Measurements from ENCODE around the gene ZSCAN12. TPM values are rescaled to one million over a fixed set of nuclear protein-coding genes. Genes with fewer than 3 reads are reported as not detected.

Gene ZSCAN12
- total RNA-seq, 1 donor from 2014 or later: 5.7 TPM

- Histone ChIP-seq H3K9ac (ENCODE audit: low read depth in 1 of 3, low read length in 3 of 3) (peak overlapping the region; percentile 92 to 96 (median 96)), H3K36me3 (ENCODE audit: control insufficient read depth in 3 of 3, insufficient read depth in 3 of 3, low read length in 3 of 3) (peaks cover 0 to 9% (median 0%) of the 10 kb centered on the region in 3 donors), H3K27me3 (ENCODE audit: control insufficient read depth in 3 of 3, insufficient read depth in 3 of 3, low read length in 3 of 3) (no peaks in the 10 kb centered on the region), H3K9me3 (ENCODE audit: control insufficient read depth in 3 of 3, low read length in 3 of 3) (no peaks in the 10 kb centered on the region), H3K4me3 (ENCODE audit: low read length in 3 of 3) (peak overlapping the region; percentile 90 to 94 (median 93)), H3K4me1 (ENCODE audit: control insufficient read depth in 3 of 3, insufficient read depth in 3 of 3, low read length in 3 of 3) (peaks cover 4 to 11% (median 8%) of the 10 kb centered on the region in 3 donors), H3K27ac (ENCODE audit: low read depth, low read length) (peak overlapping the region; percentile 98)
Measured at GRCh38 chr6:28335040-28335563, 64.4 kb downstream of the ZSCAN12 start.

- H3K9me3 ChIP-seq (ENCODE audit: control insufficient read depth in 3 of 3, low read length in 3 of 3): no peaks in the 10 kb centered on the region
- peak overlapping the region; percentile 98 for H3K27ac ChIP-seq (ENCODE audit: low read depth, low read length)
- H3K4me3 ChIP-seq (ENCODE audit: low read length in 3 of 3): peak overlapping the region in 1 of 3 donors; percentile 90
- peaks cover 0 to 13% (median 1%) of the 10 kb centered on the region in 3 donors for H3K36me3 ChIP-seq (ENCODE audit: control insufficient read depth in 3 of 3, insufficient read depth in 3 of 3, low read length in 3 of 3)
- no peaks in the 10 kb centered on the region for H3K27me3 ChIP-seq (ENCODE audit: control insufficient read depth in 3 of 3, insufficient read depth in 3 of 3, low read length in 3 of 3)
- peaks cover 4 to 11% (median 8%) of the 10 kb centered on the region in 3 donors for H3K4me1 ChIP-seq (ENCODE audit: control insufficient read depth in 3 of 3, insufficient read depth in 3 of 3, low read length in 3 of 3)
- peak overlapping the region in 2 of 3 donors; percentile 92 to 96 for H3K9ac ChIP-seq (ENCODE audit: low read depth in 1 of 3, low read length in 3 of 3)
Measured at GRCh38 chr6:28334286-28335039, 65.1 kb downstream of the ZSCAN12 start.

GRCh38 chr6:28333599-28334018 is 65.9 kb downstream of the ZSCAN12 start:
- Histone ChIP-seq H3K4me1 (ENCODE audit: control insufficient read depth in 3 of 3, insufficient read depth in 3 of 3, low read length in 3 of 3) (peaks cover 4 to 11% (median 8%) of the 10 kb centered on the region in 3 donors), H3K36me3 (ENCODE audit: control insufficient read depth in 3 of 3, insufficient read depth in 3 of 3, low read length in 3 of 3) (peaks cover 5 to 20% (median 9%) of the 10 kb centered on the region in 3 donors), H3K9me3 (ENCODE audit: control insufficient read depth in 3 of 3, low read length in 3 of 3) (peaks cover 0 to 4% (median 0%) of the 10 kb centered on the region in 3 donors), H3K9ac (ENCODE audit: low read depth in 1 of 3, low read length in 3 of 3) (no peak overlapping the region), H3K27ac (ENCODE audit: low read depth, low read length) (no peak overlapping the region), H3K4me3 (ENCODE audit: low read length in 3 of 3) (no peak overlapping the region), H3K27me3 (ENCODE audit: control insufficient read depth in 3 of 3, insufficient read depth in 3 of 3, low read length in 3 of 3) (no peaks in the 10 kb centered on the region)

GRCh38 chr6:28333047-28333446 is 66.5 kb downstream of the ZSCAN12 start:
- Histone ChIP-seq H3K36me3 (ENCODE audit: control insufficient read depth in 3 of 3, insufficient read depth in 3 of 3, low read length in 3 of 3) (peaks cover 5 to 20% (median 9%) of the 10 kb centered on the region in 3 donors), H3K9ac (ENCODE audit: low read depth in 1 of 3, low read length in 3 of 3) (no peak overlapping the region)

GRCh38 chr6:28330041-28330440 is 69.5 kb downstream of the ZSCAN12 start:
- no peaks in the 10 kb centered on the region for H3K27me3 ChIP-seq (ENCODE audit: control insufficient read depth in 3 of 3, insufficient read depth in 3 of 3, low read length in 3 of 3)
- no peak overlapping the region for H3K4me3 ChIP-seq (ENCODE audit: low read length in 3 of 3)
- peaks cover 0 to 6% (median 2%) of the 10 kb centered on the region in 3 donors for H3K4me1 ChIP-seq (ENCODE audit: control insufficient read depth in 3 of 3, insufficient read depth in 3 of 3, low read length in 3 of 3)
- H3K9ac ChIP-seq (ENCODE audit: low read depth in 1 of 3, low read length in 3 of 3): no peak overlapping the region
- H3K36me3 ChIP-seq (ENCODE audit: control insufficient read depth in 3 of 3, insufficient read depth in 3 of 3, low read length in 3 of 3): peaks cover 26 to 46% (median 35%) of the 10 kb centered on the region in 3 donors
- H3K27ac ChIP-seq (ENCODE audit: low read depth, low read length): no peak overlapping the region
- peaks cover 12 to 29% (median 19%) of the 10 kb centered on the region in 3 donors for H3K9me3 ChIP-seq (ENCODE audit: control insufficient read depth in 3 of 3, low read length in 3 of 3)

More at GRCh38 chr6:28333047-28333446, 66.5 kb downstream of the ZSCAN12 start:
- H3K27ac ChIP-seq (ENCODE audit: low read depth, low read length): no peak overlapping the region
- peaks cover 4 to 11% (median 8%) of the 10 kb centered on the region in 3 donors for H3K4me1 ChIP-seq (ENCODE audit: control insufficient read depth in 3 of 3, insufficient read depth in 3 of 3, low read length in 3 of 3)
- H3K27me3 ChIP-seq (ENCODE audit: control insufficient read depth in 3 of 3, insufficient read depth in 3 of 3, low read length in 3 of 3): no peaks in the 10 kb centered on the region
- H3K9me3 ChIP-seq (ENCODE audit: control insufficient read depth in 3 of 3, low read length in 3 of 3): peaks cover 0 to 4% (median 0%) of the 10 kb centered on the region in 3 donors
- H3K4me3 ChIP-seq (ENCODE audit: low read length in 3 of 3): no peak overlapping the region

Small RNA genes within 50 kb of the gene (small RNA-seq; reads per million reads assigned to genes)
- not detected for gene RNU2-45P

Other genes starting within 250 kb of the ZSCAN12 start
- gene ZSCAN9, start 174.5 kb downstream of the ZSCAN12 start, total RNA-seq: 18.8 TPM
- 8.4 TPM for gene ZKSCAN4, start 147.5 kb downstream of the ZSCAN12 start, total RNA-seq
- 0.52 TPM for gene NKAPL, start 140.4 kb downstream of the ZSCAN12 start, total RNA-seq
- gene ZSCAN26, start 132.6 kb downstream of the ZSCAN12 start, total RNA-seq: 15.7 TPM
- 4.2 TPM for gene PGBD1, start 118.2 kb downstream of the ZSCAN12 start, total RNA-seq
- gene ZSCAN31, start 63.6 kb downstream of the ZSCAN12 start, total RNA-seq: 12.5 TPM
- 6.3 TPM for gene ZKSCAN3, start 49.8 kb downstream of the ZSCAN12 start, total RNA-seq
- gene ZSCAN23, start 43.7 kb upstream of the ZSCAN12 start, total RNA-seq: 4.7 TPM
- gene GPX6, start 116.0 kb upstream of the ZSCAN12 start, total RNA-seq: not detected
- gene GPX5, start 126.1 kb upstream of the ZSCAN12 start, total RNA-seq: not detected